Panc1 (cell line): ENCODE measurements around the gene CREB3L1. TPM values are rescaled to one million over a fixed set of nuclear protein-coding genes. Genes with fewer than 3 reads are reported as not detected.

Experiments
- ATAC-seq: fragments of 200-7000 bp; cut with Tn5 transposase; 2 replicates; pipeline ENCODE4 v1.9.1; 2020; ENCODE audit warnings: mild to moderate bottlenecking, moderate library complexity
- BruUV-seq: library from RNA; stranded (reverse); fragments of 400-500 nt; replicated peaks from 2 replicates; lab custom pipeline; 2021; lab: Mats Ljungman, UMichigan
- CTCF ChIA-PET: fragments of 300-600 bp; sonication (Branson Sonifier 250); formaldehyde crosslinking; loops from one replicate; lab custom pipeline; 2022; ENCODE audit warnings: antibody characterized with exemption; lab: Charles Lee
- POLR2A ChIA-PET: fragments of 300-600 bp; sonication (Branson Sonifier 250); formaldehyde crosslinking; loops from one replicate; lab custom pipeline; 2022; ENCODE audit warnings: antibody characterized with exemption; lab: Charles Lee
- DNase-seq: peaks from one replicate; pipeline ENCODE4 v3.0.0-alpha.2; 2010; ENCODE audit warnings: low read depth, low spot score
- H3K27ac ChIP-seq: 2 replicates; pipeline ENCODE4 v1.5.1; 2011; ENCODE audit warnings: mild to moderate bottlenecking, low read length, inconsistent platforms
- H3K27me3 ChIP-seq: fragments of 200-500 bp; sonication (Bioruptor generic); 2 replicates; pipeline ENCODE4 v1.6.0; 2014; ENCODE audit warnings: low read length, inconsistent platforms; ENCODE audit not compliant: control insufficient read depth, insufficient read depth
- H3K36me3 ChIP-seq: fragments of 200-500 bp; sonication (Bioruptor generic); 2 replicates; pipeline ENCODE4 v1.5.1; 2014; ENCODE audit warnings: inconsistent platforms, mild to moderate bottlenecking, low read length, moderate library complexity; ENCODE audit not compliant: control insufficient read depth, insufficient read depth
- H3K4me1 ChIP-seq: 2 replicates; pipeline ENCODE4 v1.5.1; 2011; ENCODE audit warnings: inconsistent platforms, mild to moderate bottlenecking, low read length, moderate library complexity; ENCODE audit not compliant: control insufficient read depth, insufficient read depth
- H3K4me3 ChIP-seq, 2 experiments: 2 replicates each; pipeline ENCODE4 v1.5.1; 2011 to 2012; ENCODE audit warnings: low read depth in 2 of 2, low read length in 2 of 2, mild to moderate bottlenecking in 2 of 2, inconsistent platforms in 1 of 2, moderate library complexity in 1 of 2
- H3K9me3 ChIP-seq: fragments of 200-500 bp; sonication (Bioruptor generic); 2 replicates; pipeline ENCODE4 v1.5.1; 2014; ENCODE audit warnings: low read depth, mild to moderate bottlenecking, inconsistent platforms, low read length, moderate library complexity; ENCODE audit not compliant: control insufficient read depth, insufficient read depth
- CTCF ChIP-seq: fragments of 450-650 bp; IDR thresholded peaks from 2 replicates; pipeline ENCODE4 v1.5.1; 2017; ENCODE audit warnings: mild to moderate bottlenecking
- POLR2AphosphoS5 ChIP-seq: IDR thresholded peaks from 2 replicates; pipeline ENCODE4 v1.6.1; 2012; ENCODE audit warnings: mild to moderate bottlenecking, low read depth, low read length, moderate library complexity
- REST ChIP-seq, 2 experiments: IDR thresholded peaks; 2 replicates each; pipeline ENCODE4 v1.6.1; 2011 to 2012; ENCODE audit warnings: low read depth in 2 of 2, control low read depth in 1 of 2, low read length in 1 of 2, mild to moderate bottlenecking in 1 of 2, moderate library complexity in 1 of 2; ENCODE audit not compliant: insufficient read depth in 1 of 2
- SIN3A ChIP-seq: IDR thresholded peaks from 2 replicates; pipeline ENCODE4 v1.6.1; 2012; ENCODE audit warnings: low read depth, mild to moderate bottlenecking, low read length, moderate library complexity, borderline replicate concordance; ENCODE audit not compliant: insufficient read depth
- TCF7L2 ChIP-seq: IDR thresholded peaks from 2 replicates; pipeline ENCODE4 v1.6.1; 2011; ENCODE audit warnings: mild to moderate bottlenecking, low read depth, low read length, inconsistent platforms
- in situ Hi-C: cut with HindIII; loops from 2 replicates; pipeline ENCODE4 v1.10.0; 2016; ENCODE audit warnings: low sequenced_read_pairs, low pct_unique_long_range_greater_than_20kb
- intact Hi-C: fragments of 100-400 bp; cut with micrococcal nuclease; formaldehyde crosslinking; loops from one replicate; pipeline ENCODE4 v1.10.0; 2022; ENCODE audit not compliant: unreplicated experiment
- total RNA-seq: library from RNA; stranded (reverse); gene quantifications from one replicate; pipeline ENCODE4 v1.2.1, GENCODE V29; 2021; ENCODE audit not compliant: unreplicated experiment

CREB3L1 gene
- total RNA-seq, 1 experiment from 2014 or later, result 35.6 TPM

- POLR2A ChIA-PET, result no interaction called here
- no peak for DNase-seq
- BruUV-seq, result no TSS peak
- Histone ChIP-seq H3K27me3 (no peaks in the 10 kb centered on the region), H3K4me3 (no peak overlapping the region), H3K36me3 (no peaks in the 10 kb centered on the region), H3K4me1 (no peaks in the 10 kb centered on the region), H3K9me3 (no peaks in the 10 kb centered on the region), H3K27ac (no peak overlapping the region)
- no peak for ATAC-seq
- no peak for TF ChIP-seq POLR2AphosphoS5
- no peak for TF ChIP-seq REST (IDR thresholded peaks at IDR 0.05; ENCODE audit: insufficient read depth in 1 of 2, low read depth in 2 of 2, low read length in 1 of 2)
- no peak for TF ChIP-seq SIN3A
- TF ChIP-seq TCF7L2, result no peak
- no peak for TF ChIP-seq CTCF
- CTCF ChIA-PET, result interaction anchor here (0.7 to 2.7 kb wide), 3 partner anchors 64 to 343 kb away, joined by 3 to 17 read pairs (median 3); no protein-coding TSS in a partner anchor
- intact Hi-C loops (no loop called here), in situ Hi-C loops (no loop called here)
Observed at GRCh38 chr11:46307369-46307768, 29.9 kb downstream of the CREB3L1 start.

GRCh38 chr11:46307785-46308341 is 30.4 kb downstream of the CREB3L1 start:
- intact Hi-C loops (loop anchor here (2.0 kb wide), 1 partner anchor 69 kb away; no protein-coding TSS in a partner anchor), in situ Hi-C loops (no loop called here)
- TF ChIP-seq SIN3A, result no peak
- no peak for TF ChIP-seq CTCF
- TF ChIP-seq REST (IDR thresholded peaks at IDR 0.05; ENCODE audit: insufficient read depth in 1 of 2, low read depth in 2 of 2, low read length in 1 of 2), result no peak
- TF ChIP-seq POLR2AphosphoS5, result no peak
- no peak for TF ChIP-seq TCF7L2
- no peak overlapping the region for H3K27ac ChIP-seq
- no peaks in the 10 kb centered on the region for H3K27me3 ChIP-seq
- no peak for DNase-seq
- CTCF ChIA-PET, result interaction anchor here (0.9 to 2.7 kb wide), 3 partner anchors 65 to 343 kb away, joined by 3 to 17 read pairs (median 4); no protein-coding TSS in a partner anchor
- H3K36me3 ChIP-seq, result no peaks in the 10 kb centered on the region
- H3K4me3 ChIP-seq, result no peak overlapping the region
- ATAC-seq, result no peak
- POLR2A ChIA-PET, result no interaction called here
- H3K9me3 ChIP-seq, result no peaks in the 10 kb centered on the region
- BruUV-seq, result no TSS peak
- no peaks in the 10 kb centered on the region for H3K4me1 ChIP-seq
